ENCODE results near the gene XKR7. TPM values are rescaled to one million over a fixed set of nuclear protein-coding genes. Genes with fewer than 3 reads are reported as not detected.

The XKR7 gene
- total RNA-seq, 1 experiment from 2014 or later, result 1.3 TPM

GRCh38 chr20:31979713-31980426 lies 11.9 kb downstream of the XKR7 start:
- H2BK15ac ChIP-seq (ENCODE audit: low read depth, low read length), result no peak overlapping the region
- no peaks in the 10 kb centered on the region for H4K20me1 ChIP-seq (ENCODE audit: control insufficient read depth, insufficient read depth, insufficient read length)
- H3K79me2 ChIP-seq (ENCODE audit: insufficient read depth, low read length), result no peaks in the 10 kb centered on the region
- Mint-ChIP-seq H3K4me3 (no peak overlapping the region), H3K36me3 (ENCODE audit: insufficient read depth in 1 of 3, low read depth in 3 of 3) (no peaks in the 10 kb centered on the region), H3K27ac (no peak overlapping the region), H3K9me3 (no peaks in the 10 kb centered on the region; a peak in 1 of 5 replicates), H3K4me1 (peaks cover 12 to 17% of the 10 kb centered on the region in 2 experiments), H3K27me3 (ENCODE audit: low read depth) (peaks cover 6% of the 10 kb centered on the region)
- no peak overlapping the region for H3K9ac ChIP-seq (ENCODE audit: extremely low read depth, insufficient read length, low read length)
- no peak overlapping the region for H2BK120ac ChIP-seq (ENCODE audit: low read depth, low read length, poor library complexity, severe bottlenecking)
- no peak overlapping the region for H2BK20ac ChIP-seq (ENCODE audit: low read depth, low read length, poor library complexity, severe bottlenecking)
- no peak overlapping the region for H4K91ac ChIP-seq (ENCODE audit: insufficient read length, low read depth, low read length)
- H3K4me1 ChIP-seq (ENCODE audit: insufficient read depth, low read length), result no peaks in the 10 kb centered on the region; the same call in 1 of the 2 replicates
- no peak overlapping the region for H3K4me2 ChIP-seq (ENCODE audit: insufficient read depth, insufficient read length, low read length)
- no peaks in the 10 kb centered on the region for H3K23me2 ChIP-seq (ENCODE audit: insufficient read length, low read depth, low read length, poor library complexity, severe bottlenecking)
- H3K79me1 ChIP-seq (ENCODE audit: insufficient read depth, low read depth, low read length, poor library complexity, severe bottlenecking), result no peaks in the 10 kb centered on the region
- no peaks in the 10 kb centered on the region for H3K27me3 ChIP-seq (ENCODE audit: insufficient read depth, low read length)
- H3T11ph ChIP-seq (ENCODE audit: low read length), result no peak overlapping the region
- no peak overlapping the region for H2AK5ac ChIP-seq (ENCODE audit: insufficient read length, low read length)
- no peak overlapping the region for H4K5ac ChIP-seq (ENCODE audit: insufficient read length, low read depth, low read length)
- H2BK12ac ChIP-seq (ENCODE audit: insufficient read length, low read depth, low read length), result no peak overlapping the region
- no peak overlapping the region for H3K56ac ChIP-seq (ENCODE audit: insufficient read length, low read depth, low read length)
- no peak for TF ChIP-seq CTCF (conservative IDR thresholded peaks at IDR 0.05)
- no peak overlapping the region for H3K14ac ChIP-seq (ENCODE audit: insufficient read depth, low read length)
- H4K8ac ChIP-seq (replicated peaks; ENCODE audit: insufficient read length, low read depth, low read length), result no peak overlapping the region
- H3K4ac ChIP-seq (ENCODE audit: low read depth, low read length), result no peak overlapping the region
- no CpG with 5 or more reads among the region's 6 CpGs for WGBS (ENCODE audit: extremely low coverage, insufficient read length, low lambda C conversion rate)
- H2AFZ ChIP-seq (ENCODE audit: low read length), result no peak overlapping the region
- no peak overlapping the region for H3K27ac ChIP-seq (ENCODE audit: insufficient read length, low read depth, low read length)
- no peak overlapping the region for H3K23ac ChIP-seq (ENCODE audit: insufficient read length, low read depth, low read length)
- no peaks in the 10 kb centered on the region for H3K9me3 ChIP-seq (ENCODE audit: control insufficient read depth, low read depth, low read length)
- H3K18ac ChIP-seq (ENCODE audit: insufficient read length, low read depth, low read length), result no peak overlapping the region
- DNase-seq, result no peak
- no peak overlapping the region for H2BK5ac ChIP-seq (ENCODE audit: insufficient read length, low read length)

Measured in H9 (cell line).